ENCODE data around the gene GRM7. TPM values are rescaled to one million over a fixed set of nuclear protein-coding genes. Genes with fewer than 3 reads are reported as not detected.

The GRM7 gene
- polyA plus RNA-seq, 5 donors, result 0.13 to 0.72 (median 0.25) TPM

DNA sequence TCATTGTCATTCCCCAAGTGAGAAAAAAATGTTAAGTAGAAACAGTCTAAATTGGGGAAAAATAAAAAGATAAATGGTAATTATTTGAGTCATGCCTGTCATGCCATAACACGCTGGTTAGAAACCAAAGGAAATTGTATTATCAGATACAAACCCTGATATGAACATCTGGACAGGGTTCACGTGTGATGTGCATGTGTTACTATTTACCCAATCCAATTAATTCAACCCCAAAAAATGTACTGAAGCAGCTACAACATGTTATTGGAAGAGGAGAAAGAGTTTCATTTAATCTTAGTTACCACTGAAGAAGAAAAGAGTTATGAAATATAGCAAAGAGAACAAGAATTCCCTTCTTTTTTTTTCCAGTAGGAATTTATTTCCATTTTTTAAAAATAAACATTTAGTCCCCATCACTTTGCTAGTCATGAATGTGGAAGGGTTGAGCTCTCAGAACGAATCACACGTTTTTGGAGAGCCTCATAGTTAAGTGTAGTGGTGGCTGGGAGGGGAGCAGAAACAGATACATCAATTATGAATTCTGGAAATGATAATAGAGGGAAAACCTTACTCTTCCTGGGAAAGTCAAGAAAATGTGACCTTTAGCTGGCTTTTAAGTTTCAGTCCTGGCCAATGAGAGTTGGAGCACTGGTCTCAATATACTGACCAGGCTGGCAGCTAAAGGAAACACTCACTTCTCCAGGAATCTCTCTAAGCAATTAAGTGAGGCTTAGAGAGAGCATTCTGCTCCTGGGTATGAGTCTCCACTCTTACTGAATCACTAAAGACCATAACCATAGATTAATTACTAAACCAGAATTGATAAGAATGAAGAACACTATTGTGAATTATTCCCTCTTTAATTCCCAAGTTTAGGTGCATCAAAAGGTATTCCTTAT lies 796.5 kb downstream of the GRM7 start:
- DNase-seq, result no peak

DNA sequence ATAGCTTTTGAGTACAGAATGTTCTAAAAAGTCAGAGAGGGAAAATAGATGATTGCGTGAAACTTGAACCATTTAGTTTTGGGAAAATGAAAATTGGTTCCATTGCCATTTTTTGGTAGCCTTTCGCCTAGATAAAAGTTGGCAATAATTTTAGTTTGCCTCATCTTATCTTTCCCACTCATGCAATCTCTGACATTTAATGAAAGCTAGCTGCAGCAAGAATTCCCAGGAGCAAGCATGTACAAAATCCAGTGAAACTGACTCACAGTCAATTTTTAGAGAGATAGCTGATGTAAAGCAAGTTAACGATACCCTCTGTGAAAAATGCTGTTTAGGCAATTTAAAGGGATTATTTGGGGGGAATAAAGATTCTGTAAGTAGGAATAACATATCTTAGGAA lies 797.4 kb downstream of the GRM7 start:
- no peak for DNase-seq

DNA sequence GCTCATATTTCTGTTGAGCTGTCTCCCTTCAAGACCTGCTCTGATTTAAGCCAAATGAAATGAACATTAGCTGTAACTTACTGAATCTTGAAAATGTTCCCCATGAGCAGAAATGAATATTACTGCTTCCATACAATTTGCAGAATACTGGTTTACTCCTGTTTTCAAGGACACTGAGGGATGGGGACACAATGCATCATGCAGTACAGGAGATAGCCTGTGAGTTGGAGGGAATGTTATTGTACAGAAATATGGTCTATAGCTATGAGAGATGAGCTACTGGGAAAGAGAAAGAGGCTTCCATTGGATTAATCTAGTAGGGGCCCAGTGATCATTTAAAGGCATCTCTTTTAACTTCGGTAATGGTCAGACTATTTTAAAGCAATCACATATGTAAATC lies 798.2 kb downstream of the GRM7 start:
- no peak for DNase-seq

DNA sequence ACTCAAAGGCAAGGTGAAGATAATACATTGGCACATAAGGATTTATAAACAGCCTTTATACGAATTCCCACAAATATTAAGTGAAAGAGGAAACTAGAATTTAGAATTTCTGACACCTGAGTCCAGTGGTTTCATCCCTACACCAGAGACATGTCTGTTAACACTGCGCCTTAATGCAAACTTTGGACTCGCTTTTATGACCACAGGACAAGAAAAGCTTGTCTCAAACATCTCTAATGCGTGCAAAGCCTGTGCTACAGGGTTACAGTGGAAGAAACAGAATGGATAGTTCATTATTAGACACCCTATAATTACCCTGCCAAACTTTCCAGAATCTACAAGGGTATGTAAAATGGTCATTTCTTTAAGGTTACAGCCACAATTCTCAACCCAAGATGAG lies 802.9 kb downstream of the GRM7 start:
- no peak for DNase-seq

DNA sequence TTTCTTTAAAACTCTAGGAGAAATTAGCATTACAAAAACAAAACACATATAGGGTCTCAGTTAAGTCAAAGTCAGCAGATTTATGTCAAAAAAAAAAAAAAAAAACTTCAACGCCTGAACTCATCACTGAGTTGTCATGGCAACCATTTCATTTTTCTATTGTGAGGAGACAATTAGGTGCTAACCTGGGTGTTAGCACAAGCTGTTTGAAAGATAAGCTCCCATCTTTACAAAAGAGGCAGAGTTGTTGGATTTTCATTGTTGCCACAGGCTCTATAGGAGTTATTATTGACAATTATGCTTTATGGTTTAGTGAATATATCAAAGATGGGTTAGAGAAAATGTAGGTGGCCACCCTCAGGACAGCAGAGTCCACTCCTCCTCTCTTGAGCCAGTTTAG lies 806.9 kb downstream of the GRM7 start:
- no peak for DNase-seq

DNA sequence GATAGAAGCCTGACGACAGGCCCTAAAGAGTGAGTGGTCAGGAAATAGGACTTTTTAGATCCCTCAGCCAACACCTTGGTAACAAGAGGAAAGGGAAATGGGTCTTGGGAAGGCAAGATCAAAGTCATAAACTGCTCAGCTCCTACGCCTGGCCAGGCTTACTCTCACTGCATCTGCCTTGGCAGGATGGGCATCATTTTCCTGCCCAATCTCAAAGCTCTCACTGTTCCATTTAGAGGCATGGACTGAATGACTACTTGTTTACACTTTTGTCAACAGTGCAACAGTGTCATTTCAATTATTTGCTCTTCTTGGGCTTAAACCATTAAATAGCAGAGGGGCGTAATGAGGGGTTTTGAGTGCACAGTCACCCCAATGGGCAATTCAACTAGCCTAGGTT lies 808.7 kb downstream of the GRM7 start:
- DNase-seq, result no peak

DNA sequence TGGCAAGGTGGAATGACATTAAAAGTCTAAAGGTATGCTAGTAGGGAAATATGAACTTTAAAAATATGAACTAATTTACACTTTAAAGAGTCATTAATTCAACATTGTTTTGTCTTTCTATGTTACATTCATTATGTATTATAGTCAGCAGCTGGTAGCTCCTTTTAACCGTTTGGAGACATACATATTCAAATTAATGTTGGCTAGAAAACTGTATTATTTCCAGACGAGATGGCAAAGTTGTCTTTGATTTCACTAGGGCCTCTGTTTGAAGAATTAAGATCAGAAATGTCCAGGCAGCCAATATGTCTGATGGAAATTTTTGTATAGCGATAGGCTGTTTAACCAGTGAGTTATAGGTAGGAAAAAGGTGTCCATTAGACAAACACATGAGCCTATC lies 817.6 kb downstream of the GRM7 start:
- no peak for DNase-seq

DNA sequence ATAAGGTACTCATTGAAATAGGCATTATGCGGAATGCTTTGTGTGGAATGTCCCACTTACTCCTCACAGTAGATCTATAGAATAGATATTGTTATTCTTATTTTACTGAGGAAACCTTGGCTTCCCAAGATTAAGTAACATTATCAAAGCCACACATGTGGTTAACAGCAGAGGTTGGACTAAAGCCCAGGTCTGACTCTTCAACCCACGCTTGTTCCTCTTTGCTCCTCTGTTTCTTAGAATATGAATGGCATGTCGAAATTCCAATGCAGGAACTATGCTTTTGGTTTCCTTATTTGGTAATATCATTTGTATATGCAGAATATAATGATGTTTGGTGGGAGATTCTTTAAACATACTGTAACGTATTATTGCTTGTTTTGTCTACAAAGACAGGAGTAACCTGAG lies 821.9 kb downstream of the GRM7 start:
- DNase-seq, result peak; percentile 49 to 55

DNA sequence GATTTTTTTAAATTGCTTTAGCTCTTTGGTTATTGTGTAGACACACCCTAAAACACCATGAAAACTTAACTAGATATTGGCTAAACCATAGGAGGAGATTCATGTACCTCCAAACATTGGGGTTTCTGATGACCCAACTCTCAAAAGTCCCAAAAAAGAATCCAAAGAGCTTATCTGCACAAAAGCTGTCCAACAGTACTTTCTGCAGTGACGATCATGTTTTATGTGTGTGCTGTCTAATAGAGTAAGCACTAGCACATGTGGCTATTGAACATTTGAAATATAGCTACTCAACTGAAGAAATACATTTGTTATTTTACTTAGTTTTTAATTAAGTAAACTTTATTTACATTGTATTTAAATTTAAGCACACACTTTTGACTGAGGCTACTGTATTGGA lies 822.5 kb downstream of the GRM7 start:
- DNase-seq, result no peak

DNA sequence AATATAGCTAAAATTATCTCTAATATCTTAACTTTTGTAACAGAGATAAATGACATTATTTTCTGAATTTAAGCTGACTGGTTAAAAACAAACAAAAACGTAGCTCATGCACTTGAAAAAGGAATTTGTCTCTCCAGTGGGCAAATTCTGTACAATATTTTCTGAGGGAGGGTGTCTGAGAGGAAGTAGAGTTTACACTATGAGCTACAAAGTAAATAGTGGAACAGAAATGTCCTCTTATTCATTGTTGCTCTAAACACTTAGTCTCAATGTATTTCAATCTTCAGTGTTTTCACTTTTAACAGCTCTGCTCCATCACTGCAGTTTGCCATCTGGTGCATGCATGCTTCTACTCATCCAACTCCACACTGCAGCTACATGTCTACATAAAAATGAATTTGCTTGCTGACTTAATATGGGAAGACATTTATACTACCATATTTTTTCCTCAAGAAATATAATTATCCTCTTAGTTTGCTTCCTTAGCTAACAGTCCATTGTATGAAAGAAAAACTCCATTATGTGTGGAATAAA lies 823.3 kb downstream of the GRM7 start:
- DNase-seq, result no peak

DNA sequence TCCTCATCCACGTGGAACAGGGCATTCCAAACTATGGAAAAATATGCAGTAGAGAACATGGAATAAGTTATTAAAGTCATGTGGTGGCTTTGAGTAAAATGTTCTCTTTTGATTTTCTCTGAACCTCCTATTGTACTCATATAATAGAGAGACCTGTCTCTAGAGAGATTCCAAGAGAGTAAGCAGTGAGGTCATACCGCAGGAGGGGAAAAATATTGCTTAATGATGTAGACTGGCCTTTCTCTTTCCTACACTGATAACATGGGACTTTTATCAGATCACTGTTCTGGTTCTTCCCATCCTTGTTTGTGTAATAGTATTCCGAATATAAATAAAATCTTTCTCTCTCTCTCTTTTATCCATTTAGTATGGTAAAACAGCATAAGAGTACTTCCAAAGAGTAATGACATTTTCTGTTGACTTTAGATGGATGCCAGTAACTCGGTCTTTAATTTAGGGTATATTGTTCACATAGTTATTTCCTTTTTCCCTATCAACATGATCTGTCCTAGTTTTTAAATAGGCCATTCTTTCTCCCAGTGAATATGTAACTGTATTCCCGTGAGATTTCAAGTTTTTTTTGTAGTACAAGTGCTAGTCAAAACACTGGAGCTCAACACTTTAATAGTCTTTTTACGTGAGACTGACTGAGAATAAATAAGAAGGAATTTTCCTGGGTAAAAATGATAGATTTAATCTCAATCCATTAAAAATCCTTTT lies 826.7 kb downstream of the GRM7 start:
- no peak for DNase-seq

DNA sequence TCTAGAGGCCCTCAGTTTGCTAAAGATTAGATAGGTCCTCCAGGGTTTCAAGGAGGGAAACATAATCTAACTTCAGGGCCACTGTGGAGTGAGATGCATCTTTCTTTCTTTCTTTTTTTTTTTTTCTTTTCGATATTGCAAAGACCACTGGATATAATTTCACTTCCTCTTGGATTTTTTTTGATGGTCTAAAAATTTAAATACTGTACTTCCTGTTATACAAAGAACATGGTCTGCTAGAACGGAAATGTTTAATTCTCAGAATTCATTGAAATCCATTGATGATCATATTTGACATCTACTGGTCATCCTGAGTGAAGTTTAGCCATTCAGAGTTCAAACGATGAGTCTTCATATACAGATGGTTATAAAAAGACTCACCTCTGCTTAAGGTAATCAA lies 832.0 kb downstream of the GRM7 start:
- DNase-seq, result no peak

DNA sequence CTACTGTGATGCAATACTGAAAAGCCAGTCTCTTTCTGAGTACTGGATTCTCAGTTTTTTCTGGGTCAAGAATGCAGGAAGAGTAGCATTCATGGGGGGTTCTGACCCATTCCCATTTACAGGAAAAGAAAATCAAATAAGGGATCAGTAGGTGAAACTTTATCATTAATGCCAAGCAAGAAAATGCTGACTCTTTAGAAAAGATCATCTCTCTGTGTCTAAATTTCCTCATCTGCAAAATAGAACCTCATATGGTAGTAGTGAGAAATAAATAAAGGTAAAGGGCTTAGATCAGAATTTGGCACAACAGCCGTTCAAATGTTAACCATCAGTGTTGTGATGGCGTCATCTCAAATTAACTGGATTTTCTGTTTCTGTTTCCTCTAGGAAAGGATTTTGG lies 833.1 kb downstream of the GRM7 start:
- DNase-seq, result no peak

DNA sequence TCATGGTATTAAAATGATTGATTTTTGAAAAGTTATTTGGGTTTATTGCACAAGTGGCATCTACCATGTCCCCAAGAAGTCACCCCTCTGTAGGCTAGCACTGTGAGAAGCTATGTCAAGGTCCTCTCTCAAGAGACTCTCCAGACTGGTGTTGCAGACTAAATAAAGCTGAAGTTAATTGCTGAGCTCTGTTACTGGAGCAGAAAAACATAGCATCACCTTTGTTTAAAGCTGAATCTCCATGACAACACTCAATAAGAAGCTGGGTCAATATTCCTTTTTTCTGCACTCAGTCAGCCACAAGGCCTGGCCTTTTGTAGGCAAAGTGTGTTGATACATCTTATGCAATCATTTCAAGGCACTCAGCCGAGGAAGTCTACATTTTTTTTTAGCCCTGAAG lies 834.1 kb downstream of the GRM7 start:
- peak; percentile 18 to 22 for DNase-seq

DNA sequence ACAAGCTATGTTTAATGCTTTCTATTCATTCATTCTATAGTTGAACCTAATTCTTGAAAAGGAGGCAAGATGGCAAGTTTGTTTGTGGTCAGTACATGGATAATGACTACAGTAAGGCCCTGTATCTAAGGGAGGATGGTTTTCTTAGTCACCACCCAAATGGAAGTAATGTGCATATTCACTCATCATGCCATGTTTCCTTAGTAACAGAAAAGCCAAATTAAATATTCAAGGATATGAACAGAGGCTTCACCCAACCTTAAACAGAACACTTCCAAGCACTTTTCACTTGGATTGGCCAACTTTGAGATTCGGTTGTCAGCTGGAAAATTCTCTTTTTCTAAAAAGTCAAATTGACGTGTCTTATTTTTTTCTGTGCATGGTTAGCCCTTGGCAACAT lies 835.4 kb downstream of the GRM7 start:
- DNase-seq, result no peak

DNA sequence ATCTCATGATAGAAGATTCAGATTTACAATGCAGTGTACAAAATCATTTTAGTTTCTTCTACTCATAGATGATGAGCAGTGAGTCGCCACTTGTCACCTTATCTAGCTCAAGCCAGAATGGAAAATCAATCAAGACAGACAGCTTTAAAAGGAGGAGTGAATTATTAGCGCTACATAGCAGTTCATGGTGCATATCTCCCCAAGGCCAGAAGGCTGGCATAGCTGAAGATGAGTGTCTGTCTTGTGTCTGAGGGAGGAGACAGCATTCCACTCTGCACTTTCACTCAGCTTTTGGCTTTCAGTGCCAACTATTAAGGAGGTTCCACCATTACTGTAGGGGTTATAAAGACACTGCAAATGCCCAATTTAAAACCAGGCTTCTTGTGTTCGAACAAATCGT lies 836.6 kb downstream of the GRM7 start:
- no peak for DNase-seq

DNA sequence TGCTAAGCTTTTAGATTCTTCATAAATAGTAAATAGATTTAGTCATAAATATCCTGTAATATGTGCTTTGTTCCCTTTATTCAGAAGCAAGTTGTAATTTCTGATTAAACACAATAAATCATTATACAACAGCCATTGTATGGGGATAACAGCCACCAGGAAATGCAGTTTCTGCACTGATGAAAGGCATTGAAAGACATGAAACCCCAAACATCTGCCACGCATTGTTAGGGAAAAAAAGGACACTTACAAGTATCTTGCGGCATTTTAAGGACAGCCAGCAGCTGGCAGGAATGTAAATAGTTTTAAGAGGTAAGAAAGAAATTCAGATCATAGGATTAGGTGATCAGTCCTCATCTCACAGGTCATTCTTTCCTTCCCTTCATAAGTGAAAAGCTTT lies 839.6 kb downstream of the GRM7 start:
- no peak for DNase-seq

DNA sequence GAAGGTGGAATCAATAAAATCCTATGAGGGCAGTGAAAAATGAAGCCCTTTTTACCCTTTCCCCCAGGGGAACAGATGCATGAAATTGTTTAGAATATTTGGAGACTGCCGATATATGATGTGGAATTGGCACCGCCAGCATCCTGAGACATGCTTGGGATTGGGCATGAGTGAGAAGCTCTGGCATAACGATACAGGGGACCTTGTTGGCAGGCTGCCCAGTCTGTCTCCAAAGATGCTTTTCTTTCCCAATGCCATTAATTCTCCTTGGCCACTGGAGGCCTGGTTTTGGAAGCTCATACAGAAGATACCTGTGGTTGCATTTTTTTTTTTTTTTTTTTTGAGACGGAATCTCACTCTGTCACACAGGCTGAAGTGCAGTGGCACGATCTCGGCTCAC lies 840.1 kb downstream of the GRM7 start:
- no peak for DNase-seq

DNA sequence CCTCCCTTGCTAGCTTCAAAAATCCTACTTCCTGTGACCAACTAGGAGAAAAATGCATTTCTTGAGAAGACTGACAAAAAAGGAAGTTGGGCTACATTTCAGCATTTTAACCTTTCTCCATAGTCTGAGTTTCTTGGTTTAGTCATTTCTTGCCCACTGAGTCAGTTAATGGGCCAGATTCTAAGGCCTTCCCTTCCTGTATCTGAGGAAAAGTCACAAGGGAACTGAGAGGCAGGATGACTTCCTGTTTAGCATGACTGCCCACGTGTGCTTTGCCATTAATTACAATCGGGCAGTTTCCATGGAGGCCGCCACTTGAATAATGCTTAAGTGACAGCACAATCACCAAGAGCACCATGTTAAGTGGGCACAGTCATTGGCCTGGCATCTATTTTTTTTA lies 846.3 kb downstream of the GRM7 start:
- no peak for DNase-seq

DNA sequence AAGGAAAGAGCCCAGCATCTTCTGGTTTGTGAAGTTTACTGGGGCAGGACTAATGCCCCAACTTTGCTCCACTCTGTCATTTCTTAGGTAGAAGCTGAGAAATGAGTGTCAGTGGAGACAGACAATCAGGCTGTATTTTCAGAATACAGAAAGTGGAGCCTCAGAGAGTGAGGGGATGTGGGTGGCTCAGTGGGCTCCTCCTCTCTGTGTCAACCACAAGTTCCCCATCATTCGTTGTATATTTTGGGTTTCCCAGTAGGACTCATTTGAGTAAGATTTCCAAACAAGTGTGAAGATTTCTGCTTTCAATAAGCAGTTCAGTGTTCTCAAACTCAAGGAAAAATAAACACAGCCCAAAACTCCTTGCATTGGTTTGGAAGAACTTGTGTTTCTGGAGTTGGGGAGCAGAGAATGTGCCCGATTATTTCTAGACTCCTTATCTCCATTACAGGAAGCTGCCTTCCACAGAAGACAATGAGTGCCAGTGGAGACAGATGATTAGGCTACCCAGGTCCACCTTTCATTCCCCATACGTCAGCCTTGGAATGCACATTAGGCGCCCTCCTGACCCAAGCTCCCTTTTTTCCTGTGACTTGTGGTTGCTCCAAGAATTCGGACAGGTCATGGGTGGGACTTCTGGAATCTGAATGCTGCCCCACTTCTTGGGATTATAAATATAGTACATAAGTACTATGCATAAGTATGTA lies 848.6 kb downstream of the GRM7 start:
- DNase-seq, result no peak

DNA sequence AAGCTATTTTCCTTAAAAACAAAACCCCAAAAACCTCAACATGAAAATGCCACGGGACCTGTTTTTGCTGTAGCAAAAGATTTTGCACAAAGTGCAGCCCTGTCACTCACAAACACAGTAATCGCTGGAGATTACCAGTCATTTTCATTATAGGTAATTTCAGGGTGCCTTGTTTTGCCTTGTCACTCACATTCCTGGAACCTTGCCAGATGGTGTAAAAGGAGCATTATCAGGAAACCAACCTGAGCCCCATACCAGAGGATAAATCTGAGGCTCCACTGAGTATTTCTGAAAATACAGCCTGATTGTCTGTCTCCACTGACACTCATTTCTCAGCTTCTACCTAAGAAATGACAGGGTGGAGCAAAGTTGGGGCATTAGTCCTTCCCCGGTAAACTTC lies 849.4 kb downstream of the GRM7 start:
- DNase-seq, result no peak

DNA sequence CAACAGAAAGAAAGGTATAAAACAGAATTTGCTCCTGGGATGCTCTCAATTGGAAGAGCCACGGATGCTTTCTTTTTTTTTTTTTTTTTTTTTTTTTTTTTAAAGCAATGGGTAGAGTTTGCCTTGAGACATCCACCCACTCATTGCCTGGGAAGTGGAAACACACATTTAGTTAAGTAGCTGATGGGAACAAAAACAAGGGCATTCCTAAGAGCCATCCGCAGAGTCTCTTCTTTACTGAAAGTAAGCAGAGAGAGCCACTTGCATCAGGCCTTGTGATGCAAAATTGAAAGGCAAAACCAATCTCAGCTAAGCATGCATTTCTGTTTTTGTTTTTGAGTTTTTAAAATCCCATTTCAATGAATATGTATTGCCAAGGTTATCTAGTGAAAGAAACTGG lies 852.8 kb downstream of the GRM7 start:
- DNase-seq, result no peak

Data from right lung (tissue), 5 donors.